HL-60 (cell line): ENCODE data around the gene CRIP3.

ENCODE experiments used
- DNase-seq, 2 experiments: peaks; one replicate each; pipeline ENCODE4 v3.0.0-alpha.2; 2010 to 2020; ENCODE audit warnings: low read depth in 1 of 2, low spot score in 1 of 2
- H3K27ac ChIP-seq: fragments of 250-450 bp; sonication (Bioruptor Pico); replicated peaks from 2 replicates; pipeline ENCODE4 v1.5.1; 2020; ENCODE audit warnings: mild to moderate bottlenecking, moderate library complexity
- H3K27me3 ChIP-seq: fragments of 250-450 bp; sonication (Bioruptor Pico); 2 replicates; pipeline ENCODE4 v1.5.1; 2021; ENCODE audit warnings: mild to moderate bottlenecking, moderate library complexity; ENCODE audit not compliant: insufficient read depth, poor library complexity, severe bottlenecking
- H3K4me3 ChIP-seq: replicated peaks from 2 replicates; pipeline ENCODE4 v1.5.1; 2011; ENCODE audit warnings: mild to moderate bottlenecking, control low read depth, low read length; ENCODE audit not compliant: insufficient read depth
- GABPA ChIP-seq: IDR thresholded peaks from 2 replicates; pipeline ENCODE4 v1.6.1; 2012; ENCODE audit warnings: low read depth
- POLR2AphosphoS5 ChIP-seq: IDR thresholded peaks from 2 replicates; pipeline ENCODE4 v1.6.1; 2012; ENCODE audit warnings: low read depth
- SPI1 ChIP-seq: IDR thresholded peaks from 2 replicates; pipeline ENCODE4 v1.6.1; 2012; ENCODE audit warnings: low read depth, mild to moderate bottlenecking, borderline replicate concordance
- TF ChIP-seq, protein P1 (sequence below): IDR thresholded peaks from one replicate; pipeline ENCODE4 v1.5.1; 2011; ENCODE audit warnings: low read length, control low read depth, inconsistent platforms; ENCODE audit not compliant: insufficient read depth
- TF ChIP-seq, protein P2 (sequence below): IDR thresholded peaks from 2 replicates; pipeline ENCODE4 v1.6.1; 2012; ENCODE audit warnings: low read depth; ENCODE audit not compliant: insufficient replicate concordance

CRIP3 gene

DNA sequence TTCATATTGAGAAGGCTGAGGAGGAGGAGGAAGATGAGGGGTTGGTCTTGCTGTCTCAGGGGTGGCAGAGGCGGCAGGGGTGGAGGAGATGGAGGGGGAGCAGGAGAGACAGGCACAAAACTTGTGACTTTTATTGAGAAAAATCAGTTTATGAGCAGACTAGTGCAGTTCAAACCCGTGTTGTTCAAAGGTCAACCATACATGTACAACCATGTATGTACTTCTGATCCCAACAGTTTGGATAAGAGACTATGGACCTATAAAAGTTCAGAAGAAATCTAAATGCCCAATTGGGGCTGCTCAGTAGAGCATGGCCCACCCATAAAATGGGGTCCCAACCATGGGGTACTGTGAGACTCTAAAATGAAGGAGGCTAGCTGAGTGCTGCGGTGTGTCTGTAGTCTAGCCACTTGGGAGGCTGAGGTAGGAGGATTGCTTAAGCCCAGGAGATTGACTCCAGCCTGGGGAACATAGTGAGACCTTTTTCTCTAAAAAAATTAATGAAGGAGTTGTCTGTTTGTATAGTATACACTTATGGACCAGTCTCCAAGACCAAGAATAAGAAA lies 18.2 kb downstream of the CRIP3 start:
- no peak overlapping the region for H3K27ac ChIP-seq
- no peak for DNase-seq
- TF ChIP-seq GABPA (no peak), SPI1 (no peak)
- TF ChIP-seq, protein P1, sequence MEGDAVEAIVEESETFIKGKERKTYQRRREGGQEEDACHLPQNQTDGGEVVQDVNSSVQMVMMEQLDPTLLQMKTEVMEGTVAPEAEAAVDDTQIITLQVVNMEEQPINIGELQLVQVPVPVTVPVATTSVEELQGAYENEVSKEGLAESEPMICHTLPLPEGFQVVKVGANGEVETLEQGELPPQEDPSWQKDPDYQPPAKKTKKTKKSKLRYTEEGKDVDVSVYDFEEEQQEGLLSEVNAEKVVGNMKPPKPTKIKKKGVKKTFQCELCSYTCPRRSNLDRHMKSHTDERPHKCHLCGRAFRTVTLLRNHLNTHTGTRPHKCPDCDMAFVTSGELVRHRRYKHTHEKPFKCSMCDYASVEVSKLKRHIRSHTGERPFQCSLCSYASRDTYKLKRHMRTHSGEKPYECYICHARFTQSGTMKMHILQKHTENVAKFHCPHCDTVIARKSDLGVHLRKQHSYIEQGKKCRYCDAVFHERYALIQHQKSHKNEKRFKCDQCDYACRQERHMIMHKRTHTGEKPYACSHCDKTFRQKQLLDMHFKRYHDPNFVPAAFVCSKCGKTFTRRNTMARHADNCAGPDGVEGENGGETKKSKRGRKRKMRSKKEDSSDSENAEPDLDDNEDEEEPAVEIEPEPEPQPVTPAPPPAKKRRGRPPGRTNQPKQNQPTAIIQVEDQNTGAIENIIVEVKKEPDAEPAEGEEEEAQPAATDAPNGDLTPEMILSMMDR = no peak
- no peak overlapping the region for H3K4me3 ChIP-seq
- peaks cover 13% of the 10 kb centered on the region for H3K27me3 ChIP-seq

DNA sequence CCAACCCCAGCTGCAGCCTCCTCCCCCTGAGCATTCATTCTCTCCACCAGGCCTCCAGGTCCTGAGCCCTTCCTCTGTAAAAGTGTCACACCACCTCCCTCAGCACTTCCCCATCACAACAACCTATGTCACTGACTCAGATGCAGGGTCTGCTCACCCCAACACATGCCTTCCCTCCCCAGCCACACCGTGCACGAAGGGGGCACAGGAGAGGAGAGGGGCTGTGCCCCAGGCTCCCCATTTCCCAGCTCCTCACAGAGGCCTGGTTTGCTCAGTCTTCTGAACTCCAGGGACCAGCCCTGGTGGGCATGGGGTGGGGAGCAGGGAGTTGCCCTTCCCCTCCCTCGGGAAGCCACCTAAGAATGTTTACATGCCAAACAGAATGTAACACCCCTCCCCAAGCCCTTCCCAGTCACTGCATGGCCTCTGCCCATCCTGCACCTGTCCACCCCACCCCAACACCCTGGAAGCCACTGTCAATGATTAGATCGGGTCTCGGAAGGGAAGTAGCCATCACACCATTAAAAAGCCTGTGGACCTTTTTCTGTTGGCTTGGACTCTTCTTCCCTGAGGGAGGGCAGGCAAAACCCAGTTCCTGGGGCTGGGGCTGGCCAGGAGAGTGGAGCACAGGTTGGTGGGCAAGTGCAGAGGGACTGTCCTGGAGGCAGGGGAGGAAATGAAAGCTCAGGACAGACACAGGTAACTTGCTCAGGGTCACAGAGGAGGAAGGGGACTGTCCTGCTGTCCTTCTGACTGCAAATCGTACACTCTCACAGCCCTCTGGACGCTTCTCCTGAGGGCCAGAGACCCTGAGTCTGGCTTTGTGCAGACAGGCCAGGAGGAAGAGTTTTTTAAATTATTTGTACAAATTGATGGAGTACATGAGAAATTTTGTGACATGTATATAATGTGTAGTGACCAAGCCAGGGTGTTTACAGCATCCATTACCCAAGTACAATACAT lies 20.6 kb downstream of the CRIP3 start:
- TF ChIP-seq, protein P2, sequence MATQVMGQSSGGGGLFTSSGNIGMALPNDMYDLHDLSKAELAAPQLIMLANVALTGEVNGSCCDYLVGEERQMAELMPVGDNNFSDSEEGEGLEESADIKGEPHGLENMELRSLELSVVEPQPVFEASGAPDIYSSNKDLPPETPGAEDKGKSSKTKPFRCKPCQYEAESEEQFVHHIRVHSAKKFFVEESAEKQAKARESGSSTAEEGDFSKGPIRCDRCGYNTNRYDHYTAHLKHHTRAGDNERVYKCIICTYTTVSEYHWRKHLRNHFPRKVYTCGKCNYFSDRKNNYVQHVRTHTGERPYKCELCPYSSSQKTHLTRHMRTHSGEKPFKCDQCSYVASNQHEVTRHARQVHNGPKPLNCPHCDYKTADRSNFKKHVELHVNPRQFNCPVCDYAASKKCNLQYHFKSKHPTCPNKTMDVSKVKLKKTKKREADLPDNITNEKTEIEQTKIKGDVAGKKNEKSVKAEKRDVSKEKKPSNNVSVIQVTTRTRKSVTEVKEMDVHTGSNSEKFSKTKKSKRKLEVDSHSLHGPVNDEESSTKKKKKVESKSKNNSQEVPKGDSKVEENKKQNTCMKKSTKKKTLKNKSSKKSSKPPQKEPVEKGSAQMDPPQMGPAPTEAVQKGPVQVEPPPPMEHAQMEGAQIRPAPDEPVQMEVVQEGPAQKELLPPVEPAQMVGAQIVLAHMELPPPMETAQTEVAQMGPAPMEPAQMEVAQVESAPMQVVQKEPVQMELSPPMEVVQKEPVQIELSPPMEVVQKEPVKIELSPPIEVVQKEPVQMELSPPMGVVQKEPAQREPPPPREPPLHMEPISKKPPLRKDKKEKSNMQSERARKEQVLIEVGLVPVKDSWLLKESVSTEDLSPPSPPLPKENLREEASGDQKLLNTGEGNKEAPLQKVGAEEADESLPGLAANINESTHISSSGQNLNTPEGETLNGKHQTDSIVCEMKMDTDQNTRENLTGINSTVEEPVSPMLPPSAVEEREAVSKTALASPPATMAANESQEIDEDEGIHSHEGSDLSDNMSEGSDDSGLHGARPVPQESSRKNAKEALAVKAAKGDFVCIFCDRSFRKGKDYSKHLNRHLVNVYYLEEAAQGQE = no peak
- TF ChIP-seq POLR2AphosphoS5 (no peak), GABPA (no peak), SPI1 (no peak)
- TF ChIP-seq, protein P1 = no peak
- no peak overlapping the region for H3K4me3 ChIP-seq
- DNase-seq = no peak
- no peak overlapping the region for H3K27ac ChIP-seq
- peaks cover 25% of the 10 kb centered on the region for H3K27me3 ChIP-seq

DNA sequence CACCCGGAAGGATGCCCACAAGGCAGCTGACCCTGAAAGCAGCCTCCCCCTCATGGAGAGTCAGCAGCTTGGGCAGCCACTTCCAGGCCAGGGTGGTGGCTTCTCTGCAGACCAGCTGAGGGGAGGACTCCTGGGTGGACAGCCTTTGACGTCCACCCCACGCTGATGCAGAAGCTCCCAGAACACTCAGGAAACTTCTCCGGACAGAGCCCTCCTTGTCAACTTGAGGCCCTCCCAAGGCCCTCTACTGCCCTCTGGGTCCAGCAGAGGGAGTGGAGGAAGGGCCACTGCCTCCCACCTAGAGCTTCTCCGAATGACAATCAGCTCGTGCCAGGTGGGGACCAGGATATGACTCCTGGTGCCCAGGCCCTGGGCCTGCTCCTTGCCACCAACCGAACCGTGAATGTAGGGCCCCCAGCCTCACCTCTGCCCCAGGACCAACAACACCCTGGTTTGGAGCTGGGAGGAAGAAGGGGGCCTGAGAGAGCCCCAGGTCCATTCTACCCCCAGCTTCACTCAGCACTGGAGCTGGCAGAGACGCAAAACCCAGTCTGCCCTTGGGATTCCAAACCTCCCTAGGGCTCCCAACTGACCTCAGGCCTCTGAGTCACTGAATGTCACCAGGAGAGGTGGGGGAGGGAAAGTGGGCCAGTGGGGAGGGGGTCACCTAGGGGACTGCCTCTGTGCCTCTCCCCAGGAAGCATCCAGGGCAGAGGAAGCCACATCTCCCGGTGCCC lies 21.5 kb downstream of the CRIP3 start:
- DNase-seq = no peak
- Histone ChIP-seq H3K4me3 (no peak overlapping the region), H3K27ac (no peak overlapping the region), H3K27me3 (peaks cover 28% of the 10 kb centered on the region)
- TF ChIP-seq, protein P2 = no peak
- TF ChIP-seq GABPA (no peak), POLR2AphosphoS5 (no peak), SPI1 (no peak)
- TF ChIP-seq, protein P1 = no peak
